ENCODE measurements around the gene NRXN3. TPM values are rescaled to one million over a fixed set of nuclear protein-coding genes. Genes with fewer than 3 reads are reported as not detected.

The NRXN3 gene
- total and polyA plus RNA-seq, 2 of the 13 experiments (the other 11 are each of a cell fraction or from before 2014, with no cell fraction given), result 0.03 TPM; not detected in 1

DNA sequence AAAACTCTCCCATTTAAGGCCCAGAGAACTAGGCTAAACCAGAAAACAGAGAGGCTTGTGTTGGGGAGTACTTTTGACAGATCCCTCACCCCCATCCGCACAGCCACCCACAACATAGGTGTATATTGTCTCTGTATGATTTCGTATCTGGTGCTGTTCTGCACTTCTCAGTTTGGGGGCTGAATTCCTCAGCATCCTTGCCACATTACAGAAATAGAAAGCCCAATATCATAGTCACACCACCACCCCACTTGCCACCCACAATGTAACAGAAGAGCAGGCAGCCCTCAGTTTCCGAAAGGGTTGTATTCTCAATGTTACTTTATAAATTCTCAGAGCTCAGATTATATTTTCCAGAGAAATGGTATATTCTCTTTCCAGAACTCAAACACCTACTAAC is 1090.2 kb downstream of the NRXN3 start:
- CTCF ChIA-PET (ENCODE audit: low intra/inter-chr PET ratio, low total read pairs), result no interaction called here
- POLR2A ChIA-PET, result no interaction called here
- FAIRE-seq (no peak), DNase-seq (ENCODE audit: low spot score) (no peak), ATAC-seq (no peak)
- Histone ChIP-seq H3K27ac (ENCODE audit: extremely low read length, insufficient read depth, low read length) (no peak overlapping the region), H3K4me1 (ENCODE audit: insufficient read depth, low read length) (no peaks in the 10 kb centered on the region), H4K20me1 (ENCODE audit: insufficient read depth, low read length) (no peaks in the 10 kb centered on the region), H3K4me3 (replicated peaks in 1 of 3; ENCODE audit: insufficient read depth in 1 of 3, low read depth in 2 of 3, low read length in 3 of 3) (no peak overlapping the region), H3K36me3 (replicated peaks in 1 of 2; ENCODE audit: control insufficient read depth in 1 of 2, insufficient read depth in 2 of 2, low read length in 2 of 2) (no peaks in the 10 kb centered on the region), H3K9me3 (ENCODE audit: low read length) (peaks cover 49% of the 10 kb centered on the region), H3K27me3 (ENCODE audit: control insufficient read depth in 1 of 2, insufficient read depth in 2 of 2, low read length in 2 of 2) (no peaks in the 10 kb centered on the region), H3K4me2 (ENCODE audit: low read depth, low read length) (no peak overlapping the region), H2AFZ (ENCODE audit: low read length) (no peak overlapping the region), H3K79me2 (ENCODE audit: insufficient read depth, low read length) (no peaks in the 10 kb centered on the region), H3K9ac (ENCODE audit: insufficient read depth, low read depth, low read length) (no peak overlapping the region)
- TF ChIP-seq KLF6 (CRISPR knock-in tag; IDR thresholded peaks at IDR 0.05), result no peak
- no peak for TF ChIP-seq FIP1L1 (IDR thresholded peaks at IDR 0.05; ENCODE audit: borderline replicate concordance, insufficient read depth, low read depth, low read length)
- no TSS peak for BruUV-seq (replicated peaks)
- in situ Hi-C loops (cut with HindIII; ENCODE audit: extremely low pct_ligation_motif_present, low pct_unique_long_range_greater_than_20kb) (no loop called here), intact Hi-C loops (cut with micrococcal nuclease; ENCODE audit: unreplicated experiment) (no loop called here)
- WGBS (ENCODE audit: low lambda C conversion rate), result 31% methylated on average over 3 of the region's 3 CpGs

DNA sequence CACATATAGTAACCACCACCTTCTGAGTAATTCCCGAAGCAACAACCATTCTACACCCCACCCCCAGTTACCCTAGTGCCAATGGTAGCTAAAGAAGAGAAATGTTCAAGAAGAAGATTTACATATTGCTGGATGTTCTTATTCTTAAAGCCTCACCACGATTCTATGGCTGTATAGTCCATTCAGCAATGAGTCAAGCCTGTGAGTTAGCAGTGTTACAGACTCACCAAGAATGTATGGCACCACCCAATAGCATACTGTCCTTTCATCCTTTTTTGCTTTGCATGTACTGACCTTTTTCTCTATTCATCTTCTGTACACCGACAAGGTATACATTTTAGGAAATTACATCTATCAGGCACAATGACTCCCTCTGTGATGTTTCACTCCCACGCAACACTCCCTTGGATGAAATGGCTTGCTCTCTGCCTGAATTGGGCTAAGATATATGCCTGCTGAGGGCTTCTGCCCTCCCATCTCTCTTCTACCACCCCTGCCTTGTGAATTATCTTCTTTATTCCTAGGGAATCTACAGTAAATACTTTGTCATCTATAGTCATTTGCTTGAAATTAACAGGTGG is 1095.3 kb downstream of the NRXN3 start:
- no peak overlapping the region for H3K4me3 ChIP-seq (replicated peaks in 1 of 3; ENCODE audit: insufficient read depth in 1 of 3, low read depth in 2 of 3, low read length in 3 of 3)
- H3K27ac ChIP-seq (ENCODE audit: extremely low read length, insufficient read depth, low read length), result no peak overlapping the region
- no peak for TF ChIP-seq TRIM24 (CRISPR knock-in tag; IDR thresholded peaks at IDR 0.05)
- no peak for TF ChIP-seq ZBTB21 (CRISPR knock-in tag; IDR thresholded peaks at IDR 0.05)
- TF ChIP-seq ZNF143 (CRISPR knock-in tag; IDR thresholded peaks at IDR 0.05), result no peak
- TF ChIP-seq SMC3 (IDR thresholded peaks at IDR 0.05; ENCODE audit: low read length), result no peak
- no peak for TF ChIP-seq MZF1 (CRISPR knock-in tag; IDR thresholded peaks at IDR 0.05; ENCODE audit: borderline replicate concordance)
- TF ChIP-seq, protein P1, sequence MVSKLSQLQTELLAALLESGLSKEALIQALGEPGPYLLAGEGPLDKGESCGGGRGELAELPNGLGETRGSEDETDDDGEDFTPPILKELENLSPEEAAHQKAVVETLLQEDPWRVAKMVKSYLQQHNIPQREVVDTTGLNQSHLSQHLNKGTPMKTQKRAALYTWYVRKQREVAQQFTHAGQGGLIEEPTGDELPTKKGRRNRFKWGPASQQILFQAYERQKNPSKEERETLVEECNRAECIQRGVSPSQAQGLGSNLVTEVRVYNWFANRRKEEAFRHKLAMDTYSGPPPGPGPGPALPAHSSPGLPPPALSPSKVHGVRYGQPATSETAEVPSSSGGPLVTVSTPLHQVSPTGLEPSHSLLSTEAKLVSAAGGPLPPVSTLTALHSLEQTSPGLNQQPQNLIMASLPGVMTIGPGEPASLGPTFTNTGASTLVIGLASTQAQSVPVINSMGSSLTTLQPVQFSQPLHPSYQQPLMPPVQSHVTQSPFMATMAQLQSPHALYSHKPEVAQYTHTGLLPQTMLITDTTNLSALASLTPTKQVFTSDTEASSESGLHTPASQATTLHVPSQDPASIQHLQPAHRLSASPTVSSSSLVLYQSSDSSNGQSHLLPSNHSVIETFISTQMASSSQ (IDR thresholded peaks at IDR 0.05; ENCODE audit: low read depth), result no peak
- TF ChIP-seq, protein P1 (CRISPR knock-in tag; IDR thresholded peaks at IDR 0.05; ENCODE audit: borderline replicate concordance), result no peak
- no peak for TF ChIP-seq PHB2 (IDR thresholded peaks at IDR 0.05; ENCODE audit: partially characterized antibody)
- no peak for TF ChIP-seq MAX (IDR thresholded peaks at IDR 0.05)
- TF ChIP-seq ZNF124 (CRISPR knock-in tag; IDR thresholded peaks at IDR 0.05), result no peak
- TF ChIP-seq ZNF12 (CRISPR knock-in tag; IDR thresholded peaks at IDR 0.05), result no peak
- TF ChIP-seq, protein P2, sequence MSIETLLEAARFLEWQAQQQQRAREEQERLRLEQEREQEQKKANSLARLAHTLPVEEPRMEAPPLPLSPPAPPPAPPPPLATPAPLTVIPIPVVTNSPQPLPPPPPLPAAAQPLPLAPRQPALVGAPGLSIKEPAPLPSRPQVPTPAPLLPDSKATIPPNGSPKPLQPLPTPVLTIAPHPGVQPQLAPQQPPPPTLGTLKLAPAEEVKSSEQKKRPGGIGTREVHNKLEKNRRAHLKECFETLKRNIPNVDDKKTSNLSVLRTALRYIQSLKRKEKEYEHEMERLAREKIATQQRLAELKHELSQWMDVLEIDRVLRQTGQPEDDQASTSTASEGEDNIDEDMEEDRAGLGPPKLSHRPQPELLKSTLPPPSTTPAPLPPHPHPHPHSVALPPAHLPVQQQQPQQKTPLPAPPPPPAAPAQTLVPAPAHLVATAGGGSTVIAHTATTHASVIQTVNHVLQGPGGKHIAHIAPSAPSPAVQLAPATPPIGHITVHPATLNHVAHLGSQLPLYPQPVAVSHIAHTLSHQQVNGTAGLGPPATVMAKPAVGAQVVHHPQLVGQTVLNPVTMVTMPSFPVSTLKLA (IDR thresholded peaks at IDR 0.05), result no peak
- TF ChIP-seq DMAP1 (CRISPR knock-in tag; IDR thresholded peaks at IDR 0.05), result no peak
- no peak for TF ChIP-seq PAF1 (CRISPR knock-in tag; IDR thresholded peaks at IDR 0.05)
- H3K9ac ChIP-seq (ENCODE audit: insufficient read depth, low read depth, low read length), result no peak overlapping the region
- BruUV-seq (replicated peaks), result no TSS peak
- CTCF ChIA-PET (ENCODE audit: low intra/inter-chr PET ratio, low total read pairs), result no interaction called here
- DNase-seq (ENCODE audit: low spot score) (no peak), ATAC-seq (no peak), FAIRE-seq (no peak)
- intact Hi-C loops (cut with micrococcal nuclease; ENCODE audit: unreplicated experiment) (no loop called here), in situ Hi-C loops (cut with HindIII; ENCODE audit: extremely low pct_ligation_motif_present, low pct_unique_long_range_greater_than_20kb) (no loop called here)
- no peaks in the 10 kb centered on the region for H3K79me2 ChIP-seq (ENCODE audit: insufficient read depth, low read length)
- no peaks in the 10 kb centered on the region for H4K20me1 ChIP-seq (ENCODE audit: insufficient read depth, low read length)
- no peaks in the 10 kb centered on the region for H3K4me1 ChIP-seq (ENCODE audit: insufficient read depth, low read length)
- H2AFZ ChIP-seq (ENCODE audit: low read length), result no peak overlapping the region
- POLR2A ChIA-PET, result no interaction called here
- 26% methylated on average over 4 of the region's 4 CpGs for WGBS (ENCODE audit: low lambda C conversion rate)
- no peaks in the 10 kb centered on the region for H3K27me3 ChIP-seq (ENCODE audit: control insufficient read depth in 1 of 2, insufficient read depth in 2 of 2, low read length in 2 of 2)
- peaks cover 34% of the 10 kb centered on the region for H3K9me3 ChIP-seq (ENCODE audit: low read length)
- H3K36me3 ChIP-seq (replicated peaks in 1 of 2; ENCODE audit: control insufficient read depth in 1 of 2, insufficient read depth in 2 of 2, low read length in 2 of 2), result no peaks in the 10 kb centered on the region
- no peak overlapping the region for H3K4me2 ChIP-seq (ENCODE audit: low read depth, low read length)

Measured in HepG2 (cell line).